ENCODE data around the gene USP3.
"Not testable (repeated sequence)": the region's sequence is repeated elsewhere in the genome, so short reads cannot be mapped to it uniquely, and the experiment has no call there.

The USP3 gene

DNA sequence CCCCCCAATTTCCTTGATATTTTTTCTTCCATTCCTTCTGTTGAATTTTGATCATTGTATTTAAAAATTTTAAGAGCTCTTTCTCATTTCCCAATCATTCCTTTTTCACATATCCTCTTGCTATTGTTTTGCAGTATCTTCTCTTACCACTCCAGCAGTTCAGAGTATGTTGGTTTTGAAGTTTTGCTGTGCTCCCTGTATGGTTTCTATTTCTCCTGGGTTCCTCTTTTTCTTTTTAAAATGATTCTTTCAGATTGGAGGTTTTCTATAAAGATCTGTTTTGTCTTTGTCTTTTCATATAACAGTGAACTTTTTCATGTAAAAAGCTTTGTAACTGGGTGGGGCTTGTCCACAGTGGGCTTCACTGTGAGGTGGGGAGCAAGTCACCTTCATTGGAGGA, 12.8 kb downstream of the USP3 start:
- DNase-seq, result no peak

DNA sequence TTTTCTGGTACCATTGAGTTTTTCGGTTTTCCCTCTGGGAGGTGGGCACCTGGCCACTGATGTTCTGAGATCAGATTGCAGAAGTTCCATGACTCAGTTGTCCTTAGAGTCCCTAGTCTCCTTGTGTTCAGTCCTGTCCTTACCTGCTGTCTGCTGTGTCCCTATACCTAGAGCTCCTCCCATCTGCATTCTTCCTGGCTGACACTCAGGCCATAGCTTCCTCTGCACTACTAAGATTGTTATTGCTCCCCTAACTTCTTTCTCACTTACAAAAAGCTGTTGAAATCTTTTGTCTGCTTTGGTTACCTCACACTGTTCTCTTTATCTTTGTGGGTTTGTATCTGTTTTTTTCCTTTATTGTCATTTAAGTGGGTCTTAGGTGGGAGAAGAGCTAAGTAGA, 13.2 kb downstream of the USP3 start:
- DNase-seq, result no peak

DNA sequence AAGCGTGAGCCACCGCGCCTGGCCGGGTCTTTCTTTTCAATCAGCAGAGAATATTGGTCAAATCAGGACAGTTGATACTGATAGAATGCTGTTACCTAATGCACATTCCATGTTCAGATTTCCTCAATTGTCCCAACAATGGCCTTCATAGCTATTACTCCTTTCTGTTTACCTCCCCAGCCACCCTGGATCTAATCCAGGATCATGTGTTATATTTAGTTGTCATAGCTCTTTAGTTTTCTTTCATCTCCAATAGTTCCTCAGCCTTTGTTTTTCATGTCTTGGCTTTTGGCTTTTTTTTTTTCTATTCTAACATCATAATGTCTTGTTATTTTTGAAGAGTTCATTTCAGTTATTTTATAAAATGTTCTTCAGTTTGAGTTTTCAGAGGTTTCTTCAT, 14.6 kb downstream of the USP3 start:
- DNase-seq, result no peak

DNA sequence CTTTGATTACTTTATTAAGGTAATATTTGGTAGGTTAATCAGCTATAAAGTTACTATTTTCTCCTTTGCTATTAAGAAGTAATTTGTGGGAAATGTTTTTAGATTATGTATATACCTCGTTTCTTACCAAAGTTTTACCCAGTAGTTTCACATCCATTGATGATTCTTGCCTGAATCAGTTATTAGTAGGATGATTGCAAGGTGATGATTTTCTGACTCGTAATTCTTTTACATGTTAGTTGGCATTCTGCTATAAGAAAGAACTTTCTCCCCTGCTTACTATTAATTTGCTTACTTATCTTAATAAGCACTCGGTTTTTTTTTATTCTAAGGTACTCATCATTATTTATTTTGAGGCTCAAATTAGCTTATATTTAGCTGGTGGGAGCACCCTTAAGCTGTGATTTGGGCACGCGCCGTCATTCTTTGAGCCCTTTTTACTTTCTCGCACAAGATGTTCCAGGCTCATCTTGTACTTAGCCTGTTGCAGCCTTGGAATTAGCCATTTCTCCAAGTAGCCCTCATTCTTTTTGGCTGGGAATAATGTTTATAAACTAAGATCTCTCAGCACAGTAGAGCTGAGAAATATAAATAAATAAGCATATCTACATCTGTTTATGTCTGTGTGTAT, 15.3 kb downstream of the USP3 start:
- DNase-seq, result no peak

DNA sequence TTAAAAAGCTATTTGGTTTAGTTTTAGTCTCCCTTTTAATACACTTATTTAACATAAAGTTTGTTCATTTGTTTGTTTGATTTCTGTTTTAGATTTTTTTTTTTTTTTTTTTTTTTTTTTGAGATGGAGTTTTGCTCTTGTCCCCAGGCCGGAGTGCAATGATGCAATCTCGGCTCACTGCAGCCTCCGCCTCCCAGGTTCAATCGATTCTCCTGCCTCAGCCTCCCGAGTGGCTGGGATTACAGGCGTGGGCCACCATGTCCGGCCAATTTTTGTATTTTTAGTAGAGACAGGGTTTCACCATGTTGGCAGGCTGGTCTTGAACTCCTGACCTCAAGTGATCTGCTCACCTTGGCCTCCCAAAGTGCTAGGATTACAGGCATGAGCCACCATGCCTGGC, 16.1 kb downstream of the USP3 start:
- DNase-seq, result not testable (repeated sequence)

DNA sequence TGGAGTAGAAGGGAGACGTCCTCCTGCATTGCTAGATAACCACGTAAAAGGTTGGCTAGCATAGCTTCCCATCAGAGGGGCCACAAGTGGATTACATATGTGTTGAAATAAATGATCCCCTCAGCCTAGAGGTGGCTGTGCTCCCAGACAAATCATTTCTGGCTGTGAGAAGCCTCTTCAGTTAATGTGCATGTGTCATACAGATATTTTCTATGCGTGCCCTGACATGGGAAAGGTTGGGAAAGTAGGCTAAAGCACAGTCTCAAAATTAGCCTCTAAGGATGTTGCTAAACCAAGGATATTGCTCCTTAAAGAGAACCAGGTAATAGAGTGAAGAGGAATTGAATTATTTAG, 17.8 kb downstream of the USP3 start:
- DNase-seq, result no peak

DNA sequence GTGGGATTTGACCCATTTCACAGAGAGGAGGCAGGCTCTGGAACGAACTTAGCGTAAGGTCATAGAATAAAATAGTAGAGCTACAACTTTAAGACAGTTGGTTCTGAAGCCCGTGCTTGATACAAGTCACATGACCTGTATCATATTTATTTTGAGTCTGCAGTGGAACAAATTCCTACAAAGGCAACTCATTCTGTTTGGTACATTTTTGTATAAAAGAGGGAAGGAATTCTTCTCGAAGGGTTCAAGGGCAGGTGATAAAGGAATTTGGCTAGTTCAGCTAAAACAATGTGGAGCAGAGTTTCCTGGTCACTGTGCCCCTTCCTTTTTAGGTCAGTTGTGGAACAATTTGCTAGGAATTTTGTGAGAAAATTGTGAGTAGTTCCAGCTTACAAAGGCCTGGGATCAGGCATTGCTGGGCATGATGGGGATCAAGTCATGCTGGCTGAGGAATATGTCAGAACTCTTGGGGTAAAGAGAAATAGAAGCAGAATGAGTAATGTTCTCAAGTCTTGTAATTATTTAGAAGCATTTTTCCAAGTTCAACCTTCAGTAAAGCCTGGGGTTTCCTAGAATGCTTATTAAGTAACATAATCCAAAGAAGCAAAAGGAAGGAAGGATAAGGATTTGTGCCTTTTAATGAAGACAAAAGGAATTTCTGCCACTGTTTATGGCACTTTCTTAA, 19.1 kb downstream of the USP3 start:
- no peak for DNase-seq

DNA sequence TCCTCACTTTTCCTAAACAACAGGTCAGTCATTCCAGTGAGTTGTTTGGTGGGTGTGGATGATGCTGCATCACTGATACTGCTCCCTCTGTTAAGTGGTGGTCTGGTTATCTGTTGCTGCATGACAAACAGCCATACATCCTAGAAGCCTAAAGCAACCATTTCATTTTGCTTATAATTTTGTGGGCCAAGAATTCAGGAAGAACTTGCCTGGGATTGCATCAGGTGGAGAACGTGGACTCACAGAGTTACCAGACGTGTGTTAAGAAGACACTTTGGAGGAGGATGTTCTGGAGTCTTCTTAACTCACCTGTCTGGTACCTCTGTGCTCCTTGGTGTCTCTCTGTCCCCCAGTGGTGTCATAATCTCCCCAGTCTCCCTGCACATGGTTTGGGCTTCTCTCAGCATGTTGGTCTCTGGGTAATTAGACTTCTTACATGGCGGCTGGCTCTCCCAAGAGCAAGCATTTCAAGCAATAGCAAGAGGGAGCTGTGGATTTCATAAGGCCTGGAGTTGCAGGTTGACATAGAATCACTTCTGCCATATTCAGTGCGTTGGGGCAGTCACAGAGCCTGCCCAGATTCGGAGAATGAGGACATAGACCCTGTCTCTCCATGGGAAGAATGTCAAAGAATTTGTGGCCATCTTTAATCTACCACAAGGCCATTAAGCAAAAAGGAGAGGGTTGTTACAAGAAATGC, 20.1 kb downstream of the USP3 start:
- DNase-seq, result no peak

DNA sequence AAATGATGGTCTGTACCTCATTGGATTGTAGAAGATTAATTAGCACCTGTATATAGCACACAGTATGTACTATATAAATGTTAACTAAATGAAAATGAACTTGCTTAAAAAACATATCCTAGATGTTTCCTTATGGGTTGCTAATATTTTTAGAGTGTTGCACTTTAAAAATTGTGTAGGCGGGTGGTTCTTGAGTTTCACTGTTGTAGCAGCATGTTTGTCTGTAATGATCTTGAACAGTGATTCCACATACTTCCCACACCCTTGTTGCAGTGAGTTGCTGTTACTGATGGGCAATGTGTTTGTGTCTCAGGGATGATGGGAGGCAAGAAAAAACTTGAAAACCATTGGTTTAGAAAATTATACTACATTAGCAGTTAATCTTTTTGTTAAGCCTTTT, 22.0 kb downstream of the USP3 start:
- no peak for DNase-seq

DNA sequence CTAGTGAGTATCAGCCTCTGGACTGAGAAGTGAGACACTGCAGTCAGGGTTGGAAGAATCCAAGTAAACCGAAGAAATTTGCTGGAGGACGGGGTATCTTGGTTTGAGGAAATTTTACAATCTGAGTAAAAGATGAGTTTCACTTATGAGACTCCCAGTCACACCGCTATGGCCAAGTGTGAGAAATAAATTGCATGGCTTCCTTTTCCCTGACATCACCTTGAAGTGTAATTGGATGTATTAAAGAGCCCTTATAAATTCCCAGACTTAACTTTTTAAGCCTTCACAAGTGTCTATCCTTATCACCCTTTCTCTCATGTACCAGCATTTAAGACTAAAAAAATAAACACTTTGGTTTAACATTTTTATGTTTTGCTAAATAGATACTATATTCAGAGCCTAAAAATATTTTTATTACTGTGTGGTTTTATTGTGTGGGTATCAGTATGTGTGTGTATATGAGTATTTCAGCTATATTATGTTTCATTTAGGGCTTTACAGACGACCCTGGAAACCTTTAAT, 23.8 kb downstream of the USP3 start:
- no peak for DNase-seq

DNA sequence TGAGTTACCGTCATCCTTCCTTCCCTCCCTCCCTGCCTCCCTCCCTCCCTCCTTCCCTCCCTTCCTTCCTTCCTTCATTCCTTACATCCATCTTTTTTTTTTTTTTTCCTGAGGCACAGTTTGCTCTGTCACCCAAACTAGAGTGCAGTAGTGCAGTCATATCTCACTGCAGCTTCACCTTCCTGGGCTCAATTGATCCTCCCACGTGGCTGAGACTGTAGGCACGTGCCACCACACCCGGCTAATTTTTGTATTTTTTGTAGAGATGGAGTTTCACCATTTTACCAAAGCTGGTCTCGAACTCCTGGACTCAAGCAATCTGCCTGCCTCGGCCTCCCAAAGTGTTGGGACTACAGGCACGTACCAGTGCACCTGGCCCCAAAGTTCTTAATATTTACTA, 25.8 kb downstream of the USP3 start:
- no peak for DNase-seq

DNA sequence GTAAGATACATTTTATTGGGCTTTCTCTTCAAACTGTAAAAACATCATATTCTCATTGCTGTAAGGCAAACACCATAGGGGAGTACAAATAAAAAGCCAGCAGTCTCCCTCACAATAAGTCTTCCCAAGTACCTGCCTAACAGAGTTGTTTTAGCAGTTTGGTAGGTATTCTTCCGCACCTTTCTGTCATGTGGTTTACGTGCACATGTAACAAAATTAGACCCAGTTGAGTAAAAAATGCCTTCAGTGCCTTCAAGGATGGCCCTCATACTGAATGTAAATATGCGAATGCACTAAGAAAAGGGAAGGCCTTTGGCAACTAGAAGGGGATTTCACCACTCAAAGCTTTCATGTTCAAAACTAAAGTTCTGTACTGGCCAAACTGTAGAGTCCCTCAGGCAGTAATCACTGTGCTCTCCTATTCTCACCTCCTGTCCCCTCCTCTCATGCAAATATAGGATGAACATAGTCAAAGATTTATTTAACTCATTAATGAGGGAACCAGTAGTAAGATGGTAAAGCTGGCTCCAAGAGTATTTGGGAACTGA, 26.4 kb downstream of the USP3 start:
- no peak for DNase-seq

DNA sequence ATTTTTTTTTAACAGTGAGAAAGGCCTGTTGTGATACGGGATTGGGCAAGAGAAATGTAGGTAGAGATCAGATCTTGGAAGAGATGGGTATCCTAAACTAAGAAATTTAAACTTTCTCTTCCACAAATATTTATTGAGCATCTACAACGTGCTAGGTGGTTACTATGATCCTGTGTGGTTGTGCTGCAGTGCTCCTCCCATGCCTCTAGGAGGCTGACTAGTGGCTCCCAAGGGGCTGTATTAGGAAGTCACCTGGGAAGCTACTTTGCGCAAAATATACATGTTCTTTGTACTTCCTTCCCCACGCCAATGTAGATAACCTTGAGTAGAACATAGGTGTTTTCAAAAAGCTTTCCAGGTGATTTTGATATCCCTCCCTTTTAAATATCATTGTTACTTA, 27.2 kb downstream of the USP3 start:
- DNase-seq, result no peak

DNA sequence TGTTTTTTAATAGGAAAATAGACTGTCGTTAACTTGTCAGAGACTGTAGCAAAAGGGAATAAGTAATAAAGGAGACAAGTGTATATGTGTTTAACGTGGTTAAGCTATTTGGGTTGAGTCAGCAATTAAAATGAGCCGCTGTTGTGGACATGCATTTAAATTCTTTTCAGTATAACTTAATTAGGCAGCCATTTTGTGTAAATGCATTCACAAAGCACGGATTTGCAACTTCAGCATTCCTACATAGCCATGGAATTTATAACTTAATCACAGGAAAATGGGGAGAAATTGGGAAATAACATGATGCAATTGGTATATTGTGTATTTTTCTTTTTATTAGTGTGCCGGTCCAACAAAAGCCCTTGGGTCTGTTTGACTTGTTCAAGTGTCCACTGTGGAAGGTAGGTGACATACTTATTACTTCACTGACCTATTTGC, 27.9 kb downstream of the USP3 start:
- no peak for DNase-seq

DNA sequence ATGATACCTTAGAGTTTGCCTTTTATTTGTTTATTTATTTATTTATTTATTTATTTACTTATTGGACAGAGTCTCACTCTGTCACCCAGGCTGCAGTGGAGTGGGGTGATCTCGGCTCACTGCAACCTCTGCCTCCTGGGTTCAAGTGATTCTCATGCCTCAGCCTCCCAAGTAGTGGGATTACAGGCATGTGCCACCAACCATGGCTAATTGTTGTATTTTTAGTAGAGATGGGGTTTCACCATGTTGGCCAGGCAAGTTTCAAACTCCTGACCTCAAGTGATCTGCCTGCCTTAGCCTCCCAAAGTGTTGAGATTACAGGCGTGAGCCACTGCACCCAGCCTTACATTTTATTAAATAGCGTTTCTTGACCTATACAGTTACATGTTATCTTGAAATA, 30.5 kb downstream of the USP3 start:
- not testable (repeated sequence) for DNase-seq

DNA sequence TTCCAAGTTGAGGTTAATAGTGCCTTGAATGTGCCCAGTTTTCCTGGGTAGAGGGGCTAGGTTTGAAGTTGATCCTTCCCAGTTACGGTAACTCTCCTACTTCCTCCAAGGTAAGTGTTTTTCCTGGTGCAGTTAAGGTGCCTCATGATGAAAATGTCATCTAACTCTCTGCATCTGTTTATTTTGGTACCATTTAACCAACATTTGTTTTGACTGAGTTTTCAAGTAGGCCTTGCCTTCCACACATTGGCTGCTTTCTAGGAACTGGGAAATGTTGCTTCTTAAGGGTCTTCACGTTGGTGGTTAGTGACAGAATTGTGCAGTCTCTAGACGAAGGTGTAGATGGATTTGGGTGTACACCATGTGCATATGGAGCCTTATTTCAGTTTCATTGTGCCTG, 31.3 kb downstream of the USP3 start:
- DNase-seq, result no peak

DNA sequence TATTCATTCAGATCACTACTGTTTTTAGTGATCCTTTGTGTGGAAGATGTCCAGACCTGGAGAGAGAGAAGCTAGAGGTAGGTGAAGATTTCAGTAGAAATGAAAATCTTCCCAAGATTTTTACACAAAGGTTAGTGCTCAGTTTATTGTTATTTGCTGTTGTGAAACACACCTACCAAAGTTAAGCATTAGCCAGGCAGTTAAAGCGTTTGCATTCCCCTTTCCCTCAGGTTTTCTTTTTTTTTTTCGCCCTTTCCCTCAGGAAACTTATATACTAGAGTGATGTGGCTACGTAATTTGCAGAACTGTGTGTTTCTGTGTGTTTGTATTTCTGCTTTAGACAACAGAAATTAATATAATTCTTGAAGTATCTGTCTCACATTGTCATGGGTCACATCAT, 34.5 kb downstream of the USP3 start:
- no peak for DNase-seq

DNA sequence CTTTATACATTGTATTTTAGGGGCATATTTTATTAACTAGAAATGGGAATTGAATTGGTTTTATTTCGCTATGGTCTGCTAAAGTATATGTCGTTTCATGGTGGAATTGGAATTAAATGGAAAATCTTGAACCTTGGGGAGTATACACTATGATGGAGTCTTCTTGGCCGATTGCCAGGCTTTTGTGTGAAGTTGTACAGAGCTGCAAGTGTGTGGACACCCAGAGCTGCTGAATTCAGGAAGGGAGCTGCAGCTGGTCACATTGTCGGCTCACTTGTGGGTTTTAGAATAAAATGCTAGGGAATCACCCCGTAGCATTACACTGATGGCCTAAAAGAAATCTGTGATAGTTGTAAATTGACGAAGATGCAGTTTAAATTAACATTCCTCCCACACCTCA, 35.1 kb downstream of the USP3 start:
- DNase-seq, result no peak

DNA sequence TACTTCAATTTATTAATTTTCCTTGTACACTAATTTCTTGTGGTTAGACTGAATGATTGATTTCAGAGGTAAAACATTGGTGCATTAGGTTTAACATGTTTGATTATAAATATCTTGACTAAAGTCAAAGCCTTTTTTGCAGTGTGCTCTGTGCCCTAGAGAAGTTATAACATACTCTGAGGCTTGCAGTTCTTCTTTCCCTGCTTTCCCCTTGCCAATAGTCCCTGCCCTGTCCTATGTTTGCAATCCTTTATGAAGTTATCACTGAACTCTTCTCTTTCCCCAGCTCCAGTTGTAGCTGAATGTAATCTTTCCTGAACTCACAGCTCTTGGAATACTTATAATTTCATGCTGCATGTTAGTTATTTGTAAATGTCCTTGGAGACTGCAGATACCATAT, 35.6 kb downstream of the USP3 start:
- no peak for DNase-seq

DNA sequence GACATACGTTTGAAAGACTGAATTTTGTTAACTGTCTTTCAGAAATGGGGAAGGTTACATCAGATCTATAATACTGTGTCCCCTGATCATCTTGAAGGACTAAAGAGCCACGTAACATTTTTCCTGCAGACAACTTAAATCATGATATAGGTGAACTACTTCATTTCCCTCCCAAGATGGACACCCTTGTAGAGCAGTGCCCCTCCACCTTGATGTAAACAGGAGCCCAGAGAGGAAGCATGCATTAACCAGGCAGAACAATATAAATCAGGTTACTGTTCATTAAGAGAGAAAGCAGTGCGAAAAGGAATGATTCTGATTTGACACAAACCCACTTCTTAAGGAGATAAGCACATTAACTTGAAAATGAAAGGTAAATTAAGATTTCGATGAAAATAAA, 36.1 kb downstream of the USP3 start:
- no peak for DNase-seq

DNA sequence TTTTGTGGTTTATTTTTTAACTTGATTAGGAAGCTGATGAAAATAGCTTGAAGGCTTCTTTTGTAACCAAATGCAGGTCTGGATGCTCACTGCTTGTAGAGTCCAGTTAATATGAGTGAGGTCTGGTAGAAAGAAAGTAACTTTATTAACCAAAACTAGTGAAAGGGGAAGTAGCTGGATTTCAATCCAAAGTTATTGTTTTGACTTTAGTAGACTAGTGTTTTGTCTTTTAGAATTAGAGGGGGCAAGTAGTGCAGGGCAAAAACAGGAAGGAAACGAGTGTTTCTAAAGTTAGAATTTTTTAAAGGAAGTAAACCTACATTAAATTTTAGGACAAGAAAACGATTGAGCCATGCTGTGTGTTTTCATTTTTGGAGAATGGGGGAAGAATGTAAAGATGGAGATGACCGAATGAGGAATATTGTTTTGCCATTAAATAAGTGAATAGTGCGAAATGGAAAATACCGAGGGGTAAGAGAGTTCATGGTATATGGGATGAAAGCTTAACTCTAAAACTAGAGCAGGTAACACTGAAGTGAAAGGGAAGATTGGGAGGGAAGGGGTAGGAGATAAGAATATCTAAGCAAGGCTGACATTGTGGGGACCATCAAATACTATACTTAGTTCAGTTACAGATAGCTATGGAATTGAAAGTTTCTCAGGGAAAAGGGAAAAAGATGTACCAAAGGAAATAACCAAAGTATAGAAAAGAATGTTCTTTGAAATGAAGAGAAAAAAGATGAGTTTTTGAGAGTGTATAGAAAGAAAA, 40.0 kb downstream of the USP3 start:
- DNase-seq, result no peak

DNA sequence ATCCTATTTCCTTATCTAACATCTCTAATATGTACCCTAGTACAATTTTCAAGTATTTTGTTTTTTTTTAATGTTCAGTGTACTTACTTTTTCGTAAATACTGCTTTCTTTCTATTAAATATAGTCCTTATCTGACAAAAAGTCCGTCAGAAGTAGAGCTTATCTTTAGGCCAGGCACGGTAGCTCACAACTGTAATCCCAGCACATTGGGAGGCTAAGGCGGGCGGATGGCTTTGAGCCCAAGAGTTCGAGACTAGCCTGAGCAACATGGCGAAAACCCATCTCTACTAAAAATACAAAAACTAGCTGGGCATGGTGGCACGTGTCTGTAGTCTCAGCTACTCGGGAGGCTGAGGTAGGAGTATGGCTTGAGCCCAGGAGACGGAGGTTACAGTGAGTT, 41.1 kb downstream of the USP3 start:
- no peak for DNase-seq

DNA sequence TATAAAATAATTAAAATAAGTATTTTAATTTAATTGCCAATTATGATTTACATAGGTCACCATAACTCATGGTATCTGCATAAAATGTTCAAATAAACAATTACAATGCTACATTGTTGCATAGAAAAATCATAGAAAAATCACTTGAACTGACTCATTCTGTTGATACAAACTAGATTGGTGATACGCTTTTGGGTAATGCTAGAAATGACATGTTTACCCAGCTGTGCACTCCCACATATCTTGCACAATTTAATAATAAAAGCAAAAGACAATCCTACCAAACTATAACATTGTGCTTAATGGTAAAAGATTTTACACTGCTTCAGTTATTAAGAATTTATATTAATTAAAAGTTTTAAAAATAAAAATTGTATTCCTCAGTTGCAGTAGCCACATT, 47.0 kb downstream of the USP3 start:
- no peak for DNase-seq
